Thyroid gland (tissue), 4 donors: ENCODE data around the gene ACAD10. TPM values are rescaled to one million over a fixed set of nuclear protein-coding genes. Genes with fewer than 3 reads are reported as not detected.
"Not testable (repeated sequence)": the region's sequence is repeated elsewhere in the genome, so short reads cannot be mapped to it uniquely, and the experiment has no call there.

Experiments used
- DNase-seq, 2 donors: peaks; one replicate each; pipeline ENCODE4 v3.0.0-alpha.2; 2019
- H3K27ac ChIP-seq, 3 donors: fragments of 200-600 bp; sonication (generic); 1 replicate in 2 of 3; 2 replicates in 1 of 3; pipeline ENCODE4 v1.5.1; 2016 to 2019; ENCODE audit warnings: mild to moderate bottlenecking in 1 of 3, moderate library complexity in 1 of 3
- H3K27me3 ChIP-seq: fragments of 200-600 bp; sonication (generic); one replicate; pipeline ENCODE4 v1.5.1; 2019
- H3K36me3 ChIP-seq, 2 donors: fragments of 200-600 bp; sonication (generic); one replicate each; pipeline ENCODE4 v1.5.1; 2016 to 2019
- H3K4me1 ChIP-seq, 2 donors: fragments of 200-600 bp; sonication (generic); one replicate each; pipeline ENCODE4 v1.5.1; 2017 to 2019
- H3K4me3 ChIP-seq, 3 donors: fragments of 200-600 bp; sonication (generic); replicated peaks in 1 of 3; 1 replicate in 2 of 3; 2 replicates in 1 of 3; pipeline ENCODE4 v1.5.1; 2016; ENCODE audit warnings: mild to moderate bottlenecking in 1 of 3
- H3K9me3 ChIP-seq: fragments of 200-600 bp; sonication (generic); one replicate; pipeline ENCODE4 v1.5.1; 2017
- POLR2A ChIP-seq, 2 donors: fragments of 450-650 bp; IDR thresholded peaks; one replicate each; pipeline ENCODE4 v1.6.1; 2017; ENCODE audit warnings: antibody characterized with exemption in 2 of 2, mild to moderate bottlenecking in 2 of 2, moderate library complexity in 1 of 2
- WGBS, 2 donors: methylation state at CpG; one replicate each; pipeline ENCODE4 v1.1.5; 2017; 5-methylcytosine and 5-hydroxymethylcytosine counted together
- intact Hi-C: fragments of 100-400 bp; cut with DNase I; formaldehyde crosslinking; loops from one replicate; pipeline ENCODE4 v1.15.1; 2023
- total RNA-seq, 4 donors: library from RNA; depleted of rRNA; stranded (reverse); fragments of >200 nt; gene quantifications; one replicate each; pipeline ENCODE4 v1.2.3, GENCODE V29; 2016
- TF ChIP-seq, protein P1 (sequence below), 6 experiments: fragments of 200-600 bp in 3 of 6; fragments of 450-650 bp in 3 of 6; sonication (generic) in 3 of 6; IDR thresholded peaks; one replicate each; pipeline ENCODE4 v1.5.1; 2016 to 2019; ENCODE audit warnings: antibody characterized with exemption in 6 of 6, mild to moderate bottlenecking in 2 of 6, inconsistent platforms in 1 of 6, moderate library complexity in 1 of 6

The ACAD10 gene
- total RNA-seq, 4 donors from 2014 or later: 43.0 to 65.5 (median 52.8) TPM

DNA sequence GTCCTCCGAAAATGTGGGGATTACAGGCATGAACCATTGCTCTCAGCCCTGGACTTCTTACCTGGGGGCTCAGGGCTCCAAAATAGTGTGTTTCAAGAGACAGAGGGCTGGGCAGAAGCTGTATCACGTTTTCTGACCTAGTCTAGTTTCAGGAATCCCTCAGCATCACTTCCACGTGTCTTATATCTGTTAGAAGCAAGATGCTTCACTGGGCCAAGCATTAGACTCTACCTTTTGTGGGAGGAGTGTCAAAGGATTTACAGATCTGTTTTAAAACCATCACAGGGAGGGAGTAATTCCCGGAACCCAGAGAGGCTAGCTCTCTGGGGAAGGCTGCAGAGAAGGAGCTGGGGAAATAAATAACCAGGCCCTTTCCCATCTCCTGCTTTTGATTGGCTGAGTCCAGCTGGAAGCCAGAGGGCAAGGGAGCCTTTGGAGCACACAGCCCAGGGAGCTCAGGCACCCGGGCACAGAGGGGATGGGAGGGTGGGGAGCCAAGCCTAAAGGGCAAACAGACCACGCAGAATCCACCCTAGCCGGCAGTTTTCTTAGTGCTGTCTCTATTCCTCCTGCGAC lies 47.6 kb downstream of the ACAD10 start:
- Histone ChIP-seq H3K36me3 (peaks cover 12 to 34% of the 10 kb centered on the region in 2 donors), H3K4me3 (no peak overlapping the region), H3K4me1 (no peaks in the 10 kb centered on the region), H3K9me3 (no peaks in the 10 kb centered on the region), H3K27me3 (no peaks in the 10 kb centered on the region), H3K27ac (no peak overlapping the region)
- no peak for TF ChIP-seq POLR2A (IDR thresholded peaks at IDR 0.05)
- TF ChIP-seq, protein P1, sequence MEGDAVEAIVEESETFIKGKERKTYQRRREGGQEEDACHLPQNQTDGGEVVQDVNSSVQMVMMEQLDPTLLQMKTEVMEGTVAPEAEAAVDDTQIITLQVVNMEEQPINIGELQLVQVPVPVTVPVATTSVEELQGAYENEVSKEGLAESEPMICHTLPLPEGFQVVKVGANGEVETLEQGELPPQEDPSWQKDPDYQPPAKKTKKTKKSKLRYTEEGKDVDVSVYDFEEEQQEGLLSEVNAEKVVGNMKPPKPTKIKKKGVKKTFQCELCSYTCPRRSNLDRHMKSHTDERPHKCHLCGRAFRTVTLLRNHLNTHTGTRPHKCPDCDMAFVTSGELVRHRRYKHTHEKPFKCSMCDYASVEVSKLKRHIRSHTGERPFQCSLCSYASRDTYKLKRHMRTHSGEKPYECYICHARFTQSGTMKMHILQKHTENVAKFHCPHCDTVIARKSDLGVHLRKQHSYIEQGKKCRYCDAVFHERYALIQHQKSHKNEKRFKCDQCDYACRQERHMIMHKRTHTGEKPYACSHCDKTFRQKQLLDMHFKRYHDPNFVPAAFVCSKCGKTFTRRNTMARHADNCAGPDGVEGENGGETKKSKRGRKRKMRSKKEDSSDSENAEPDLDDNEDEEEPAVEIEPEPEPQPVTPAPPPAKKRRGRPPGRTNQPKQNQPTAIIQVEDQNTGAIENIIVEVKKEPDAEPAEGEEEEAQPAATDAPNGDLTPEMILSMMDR (IDR thresholded peaks at IDR 0.05): no peak
- intact Hi-C loops: no loop called here
- 87 to 97% methylated on average over 8 of the region's 8 CpGs for WGBS, 2 donors
- no peak for DNase-seq

DNA sequence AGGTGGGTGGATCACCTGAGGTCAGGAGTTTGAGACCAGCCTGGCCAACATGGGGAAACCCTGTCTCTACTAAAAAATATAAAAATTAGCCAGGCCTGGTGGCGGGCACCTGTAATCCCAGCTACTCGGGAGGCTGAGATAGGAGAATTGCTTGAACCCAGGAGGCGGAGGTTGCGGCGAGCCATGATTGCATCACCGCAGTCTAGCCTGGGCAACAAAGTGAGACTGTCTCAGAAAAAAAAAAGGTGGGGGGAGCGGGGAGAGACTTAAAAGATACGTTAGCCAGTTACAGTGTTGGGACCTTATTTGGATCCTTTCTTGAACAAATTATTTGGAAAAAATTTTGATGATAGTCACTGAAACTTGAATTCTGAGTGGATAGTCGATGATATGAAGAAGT lies 53.7 kb downstream of the ACAD10 start:
- DNase-seq, H3K36me3 ChIP-seq, H3K4me3 ChIP-seq, intact Hi-C loops, H3K27me3 ChIP-seq, H3K27ac ChIP-seq, H3K9me3 ChIP-seq: not testable (repeated sequence)
- peaks cover 18 to 25% of the 10 kb centered on the region in 2 donors for H3K4me1 ChIP-seq
- WGBS, 2 donors: 95 to 97% methylated on average over 9 of the region's 9 CpGs

DNA sequence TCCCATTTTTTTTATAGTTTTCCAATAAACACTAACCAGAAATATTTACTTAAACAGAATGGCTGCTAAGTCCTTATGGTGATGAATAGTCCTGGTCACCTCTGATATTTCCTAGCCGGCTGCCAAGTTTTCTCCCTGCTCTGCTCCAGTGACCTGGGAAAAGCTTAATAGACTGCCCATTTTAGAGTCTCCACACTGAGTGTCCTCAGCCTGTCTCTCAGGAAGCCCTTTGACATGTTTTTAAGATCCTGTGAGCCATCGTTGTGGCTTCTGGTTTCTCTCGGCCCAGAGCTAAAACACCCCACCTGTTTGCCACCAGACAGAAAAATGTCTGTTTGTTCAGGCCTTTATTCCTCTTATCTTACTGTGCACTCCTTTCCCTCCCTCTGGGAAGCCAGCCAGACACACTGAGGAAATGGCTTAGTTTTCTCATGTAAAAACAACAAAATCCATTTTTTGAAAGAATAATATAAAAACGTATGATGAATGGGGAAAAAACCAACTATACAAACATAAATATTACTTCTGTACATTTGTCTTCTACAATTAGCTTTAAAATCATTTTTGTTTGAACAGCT lies 55.5 kb downstream of the ACAD10 start:
- intact Hi-C loops: no loop called here
- H3K36me3 ChIP-seq: peaks cover 8 to 17% of the 10 kb centered on the region in 2 donors
- WGBS, 2 donors: 7 to 9% methylated on average over 4 of the region's 4 CpGs
- H3K27me3 ChIP-seq: no peaks in the 10 kb centered on the region
- no peak overlapping the region for H3K4me3 ChIP-seq
- H3K9me3 ChIP-seq: no peaks in the 10 kb centered on the region
- DNase-seq: peak; percentile 77 to 78
- peak overlapping the region; percentile 62 to 72 (median 63) for H3K27ac ChIP-seq
- TF ChIP-seq POLR2A (IDR thresholded peaks at IDR 0.05): no peak
- TF ChIP-seq, protein P1 (IDR thresholded peaks at IDR 0.05): no peak
- H3K4me1 ChIP-seq: peaks cover 18 to 25% of the 10 kb centered on the region in 2 donors

DNA sequence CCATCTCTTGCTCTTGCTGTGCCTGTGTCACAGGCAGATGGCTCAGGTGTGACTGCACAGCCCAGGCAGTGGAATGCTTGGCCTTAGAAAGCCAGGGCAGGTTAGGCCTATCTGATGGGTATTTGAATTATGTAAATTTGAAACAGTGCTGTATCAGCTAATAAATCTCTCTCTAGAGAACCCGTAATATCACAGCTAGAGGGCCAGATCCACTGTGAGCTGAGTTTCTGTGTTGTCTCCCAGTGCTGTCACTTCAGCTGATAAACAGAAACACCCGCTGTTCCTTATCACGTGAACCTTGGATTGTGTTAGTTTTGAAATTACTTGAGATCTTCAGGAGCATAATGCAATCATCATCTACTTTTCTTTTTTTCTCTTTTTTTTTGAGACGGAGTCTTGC lies 59.4 kb downstream of the ACAD10 start:
- no peak overlapping the region for H3K27ac ChIP-seq
- H3K4me1 ChIP-seq: peaks cover 18 to 32% of the 10 kb centered on the region in 2 donors
- H3K9me3 ChIP-seq: no peaks in the 10 kb centered on the region
- DNase-seq: no peak
- H3K4me3 ChIP-seq: no peak overlapping the region
- intact Hi-C loops: no loop called here
- H3K36me3 ChIP-seq: peaks cover 13 to 14% of the 10 kb centered on the region in 2 donors
- no peaks in the 10 kb centered on the region for H3K27me3 ChIP-seq
- TF ChIP-seq, protein P1 (IDR thresholded peaks at IDR 0.05): no peak
- no peak for TF ChIP-seq POLR2A (IDR thresholded peaks at IDR 0.05)
- 94 to 96% methylated on average over 4 of the region's 4 CpGs for WGBS, 2 donors

DNA sequence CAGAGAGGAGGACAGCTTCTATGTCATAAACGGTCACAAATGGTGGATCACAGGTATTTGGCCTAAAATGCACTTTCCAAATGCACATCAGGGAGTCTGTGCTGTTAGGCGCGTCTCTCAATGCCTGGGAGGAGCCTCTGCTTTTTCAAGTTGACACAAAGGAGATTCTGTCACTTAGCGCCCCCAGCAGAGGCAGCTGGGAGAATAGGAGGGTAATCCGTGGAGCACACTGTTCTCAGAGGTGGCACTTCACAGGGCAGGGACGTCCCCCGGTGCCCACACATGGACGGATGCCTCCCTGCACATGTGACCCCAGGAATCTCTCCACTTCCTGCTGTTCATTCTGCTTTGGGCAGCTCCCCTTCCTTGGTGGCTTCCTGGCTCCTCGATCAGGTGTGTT lies 61.5 kb downstream of the ACAD10 start:
- intact Hi-C loops: no loop called here
- TF ChIP-seq, protein P1 (IDR thresholded peaks at IDR 0.05): no peak
- no peak for TF ChIP-seq POLR2A (IDR thresholded peaks at IDR 0.05)
- no peaks in the 10 kb centered on the region for H3K9me3 ChIP-seq
- peaks cover under 1 to 15% of the 10 kb centered on the region in 2 donors for H3K4me1 ChIP-seq
- no peak overlapping the region for H3K4me3 ChIP-seq
- H3K27ac ChIP-seq: no peak overlapping the region
- peaks cover 13 to 14% of the 10 kb centered on the region in 2 donors for H3K36me3 ChIP-seq
- 78% methylated on average over 8 to 9 of the region's 9 CpGs for WGBS, 2 donors
- peak in 1 of 2 donors; percentile 16 for DNase-seq
- no peaks in the 10 kb centered on the region for H3K27me3 ChIP-seq
